Keratinocyte (primary cell): Measurements from ENCODE around the gene CCDC122. TPM values are rescaled to one million over a fixed set of nuclear protein-coding genes. Genes with fewer than 3 reads are reported as not detected.

ENCODE experiments used
- DNase-seq: peaks from one replicate; pipeline ENCODE4 v3.0.0-alpha.2; 2011; ENCODE audit warnings: low read depth, missing footprints, low spot score
- FAIRE-seq: peaks from 2 replicates; lab custom pipeline; 2011; peaks lifted over from hg19 to GRCh38; lab: Jason Lieb, UNC
- H2AFZ ChIP-seq: 2 replicates; pipeline ENCODE4 v1.6.0; 2012; ENCODE audit warnings: low read length, control low read depth, inconsistent platforms; ENCODE audit not compliant: control insufficient read depth
- H3K27ac ChIP-seq: 2 replicates; pipeline ENCODE4 v1.5.1; 2011; ENCODE audit warnings: low read length; ENCODE audit not compliant: control insufficient read depth, insufficient read depth
- H3K27me3 ChIP-seq: 3 replicates; pipeline ENCODE4 v1.6.0; 2011; ENCODE audit warnings: low read length; ENCODE audit not compliant: control insufficient read depth, insufficient read depth; ENCODE audit errors: extremely low read depth
- H3K36me3 ChIP-seq, 2 experiments: 2 replicates in 1 of 2; 3 replicates in 1 of 2; pipeline ENCODE4 v1.5.1; 2011; ENCODE audit warnings: low read length in 2 of 2, mild to moderate bottlenecking in 1 of 2; ENCODE audit not compliant: control insufficient read depth in 2 of 2, insufficient read depth in 2 of 2; ENCODE audit errors: extremely low read depth in 1 of 2
- H3K4me1 ChIP-seq: 3 replicates; pipeline ENCODE4 v1.5.1; 2011; ENCODE audit warnings: low read length; ENCODE audit not compliant: control insufficient read depth, insufficient read depth; ENCODE audit errors: extremely low read depth
- H3K4me2 ChIP-seq: 3 replicates; pipeline ENCODE4 v1.6.0; 2011; ENCODE audit warnings: low read depth, low read length; ENCODE audit not compliant: control insufficient read depth, insufficient read depth; ENCODE audit errors: extremely low read depth
- H3K4me3 ChIP-seq, 3 experiments: fragments of 200-600 bp in 1 of 3; sonication (generic) in 1 of 3; 2 replicates in 2 of 3; 3 replicates in 1 of 3; pipeline ENCODE4 v1.5.1; 2011 to 2016; ENCODE audit warnings: low read length in 3 of 3, mild to moderate bottlenecking in 3 of 3, control low read depth in 2 of 3, inconsistent platforms in 1 of 3, low read depth in 1 of 3, mixed read lengths in 1 of 3, mixed run types in 1 of 3, moderate library complexity in 1 of 3; ENCODE audit not compliant: control insufficient read depth in 2 of 3, insufficient read depth in 2 of 3; ENCODE audit errors: extremely low read depth in 1 of 3
- H3K79me2 ChIP-seq: 2 replicates; pipeline ENCODE4 v1.6.0; 2012; ENCODE audit warnings: low read length; ENCODE audit not compliant: control insufficient read depth, insufficient read depth
- H3K9ac ChIP-seq: 3 replicates; pipeline ENCODE4 v1.6.0; 2011; ENCODE audit warnings: low read length; ENCODE audit not compliant: control insufficient read depth, insufficient read depth; ENCODE audit errors: extremely low read depth
- H3K9me1 ChIP-seq: 3 replicates; pipeline ENCODE4 v1.6.0; 2011; ENCODE audit warnings: low read length; ENCODE audit not compliant: control insufficient read depth, insufficient read depth; ENCODE audit errors: extremely low read depth
- H3K9me3 ChIP-seq: 2 replicates; pipeline ENCODE4 v1.5.1; 2012; ENCODE audit warnings: low read depth, low read length; ENCODE audit not compliant: control insufficient read depth
- H4K20me1 ChIP-seq: 3 replicates; pipeline ENCODE4 v1.6.0; 2011; ENCODE audit warnings: low read length; ENCODE audit not compliant: control insufficient read depth, insufficient read depth; ENCODE audit errors: extremely low read depth
- CTCF ChIP-seq, 3 experiments: IDR thresholded peaks in 1 of 3; conservative IDR thresholded peaks in 1 of 3; optimal IDR thresholded peaks in 1 of 3; 2 replicates in 2 of 3; 3 replicates in 1 of 3; pipeline versions ENCODE3 to v1.5.1; 2011; ENCODE audit warnings: low read length in 3 of 3, mild to moderate bottlenecking in 3 of 3, moderate library complexity in 2 of 3, control low read depth in 1 of 3, inconsistent platforms in 1 of 3; ENCODE audit not compliant: insufficient read depth in 2 of 3; ENCODE audit errors: extremely low read depth in 1 of 3
- EZH2 ChIP-seq: IDR thresholded peaks from one replicate; pipeline ENCODE4 v1.6.1; 2012; ENCODE audit warnings: inconsistent platforms, mild to moderate bottlenecking, low read length, moderate library complexity
- dilution Hi-C: fragments of 300-500 bp; cut with MboI; formaldehyde crosslinking; loops from one replicate; pipeline ENCODE4 v1.7.0; 2020; ENCODE audit warnings: low sequenced_read_pairs; ENCODE audit not compliant: extremely low pct_ligation_motif_present
- polyA plus RNA-seq, 5 experiments: library from polyadenylated mRNA; depleted of rRNA in 3 of 5; stranded (reverse) in 3 of 5; stranded (forward) in 1 of 5; unstranded in 1 of 5; fragments of >200 nt; gene quantifications; 1 replicate in 1 of 5; 2 replicates in 3 of 5; 3 replicates in 1 of 5; pipeline versions ENCODE4 v1.2.1 to v1.2.3, GENCODE V29; 2011 to 2012; ENCODE audit warnings: missing spikeins in 2 of 5, low read depth in 1 of 5, low replicate concordance in 1 of 5

The CCDC122 gene
- polyA plus RNA-seq, 1 donor (not counting 4 experiments of a cell fraction or from before 2014, with no cell fraction given): 1.5 TPM

DNA sequence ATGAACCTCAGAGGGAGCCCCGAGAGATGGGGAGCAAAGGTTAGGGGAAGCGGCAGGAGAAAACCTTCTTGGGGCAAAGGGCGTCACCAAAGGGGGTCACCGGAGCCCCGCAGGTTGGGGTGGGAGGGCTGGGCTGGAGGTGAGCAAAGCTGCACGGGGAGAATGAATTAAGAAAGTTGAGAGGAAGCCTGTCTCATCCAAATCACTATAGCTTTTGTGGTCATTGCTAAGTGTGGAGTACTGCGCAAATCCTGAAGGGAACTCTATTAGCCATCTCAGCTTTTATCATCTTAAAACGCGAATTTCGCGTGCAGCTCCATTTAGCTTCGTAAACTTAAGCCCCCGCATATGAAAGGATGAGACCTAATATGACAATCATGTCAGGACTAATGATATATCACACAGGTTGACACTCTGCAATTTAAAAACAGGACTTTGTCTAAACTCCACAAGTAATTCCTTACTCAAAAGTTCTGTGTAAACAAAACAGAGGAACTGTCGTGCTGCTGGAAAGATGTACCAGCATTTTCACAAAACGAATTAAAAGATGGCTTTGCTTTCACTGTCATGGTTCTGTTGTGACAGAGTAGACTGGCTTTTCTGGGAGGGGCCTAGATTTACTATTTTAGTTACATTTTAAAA lies 795 bp upstream of the CCDC122 start:
- DNase-seq (no peak), FAIRE-seq (peak; percentile 34)
- Histone ChIP-seq H3K4me1 (peaks cover 18% of the 10 kb centered on the region), H3K9me1 (no peaks in the 10 kb centered on the region), H3K36me3 (no peaks in the 10 kb centered on the region), H2AFZ (peak overlapping the region; percentile 96), H3K27me3 (no peaks in the 10 kb centered on the region), H3K27ac (peak overlapping the region; percentile 84), H3K4me2 (peak overlapping the region; percentile 94), H3K9ac (peak overlapping the region; percentile 91), H3K9me3 (no peaks in the 10 kb centered on the region), H4K20me1 (no peaks in the 10 kb centered on the region), H3K79me2 (no peaks in the 10 kb centered on the region), H3K4me3 (peak overlapping the region; percentile 70 to 88 (median 74))
- dilution Hi-C loops: no loop called here
- no peak for TF ChIP-seq EZH2
- no peak for TF ChIP-seq CTCF (optimal IDR thresholded peaks at IDR 0.05 in 1 of 3, IDR thresholded peaks at IDR 0.05 in 1 of 3, conservative IDR thresholded peaks at IDR 0.05 in 1 of 3; ENCODE audit: extremely low read depth in 1 of 3, insufficient read depth in 2 of 3, low read length in 3 of 3)

- H3K36me3 ChIP-seq: no peaks in the 10 kb centered on the region
- H3K79me2 ChIP-seq: no peaks in the 10 kb centered on the region
- H3K9ac ChIP-seq: peak within 1 kb of the TSS; percentile 91
- H3K27ac ChIP-seq: peak within 1 kb of the TSS; percentile 84
- DNase-seq: no peak
- H2AFZ ChIP-seq: peak within 1 kb of the TSS; percentile 96
- peak within 1 kb of the TSS; percentile 94 for H3K4me2 ChIP-seq
- H3K4me3 ChIP-seq: peak within 1 kb of the TSS; percentile 70 to 88 (median 74)
- H3K4me1 ChIP-seq: peaks cover 18% of the 10 kb centered on the region
- H3K9me3 ChIP-seq: no peaks in the 10 kb centered on the region
- no peaks in the 10 kb centered on the region for H3K27me3 ChIP-seq
- dilution Hi-C loops: no loop called here
- H4K20me1 ChIP-seq: no peaks in the 10 kb centered on the region
- no peak for FAIRE-seq
- H3K9me1 ChIP-seq: no peaks in the 10 kb centered on the region
- no peak for TF ChIP-seq CTCF (optimal IDR thresholded peaks at IDR 0.05 in 1 of 3, IDR thresholded peaks at IDR 0.05 in 1 of 3, conservative IDR thresholded peaks at IDR 0.05 in 1 of 3; ENCODE audit: extremely low read depth in 1 of 3, insufficient read depth in 2 of 3, low read length in 3 of 3)
- no peak for TF ChIP-seq EZH2
Observed at GRCh38 chr13:43879755-43880181, 228 bp upstream of the CCDC122 start, which contains the start of gene LACC1. LACC1 (plus strand) TSS chr13:43879904; CDS start chr13:43880986, 1,082 bp downstream.
